Measurements from ENCODE around the gene MYOZ3.

The MYOZ3 gene

DNA sequence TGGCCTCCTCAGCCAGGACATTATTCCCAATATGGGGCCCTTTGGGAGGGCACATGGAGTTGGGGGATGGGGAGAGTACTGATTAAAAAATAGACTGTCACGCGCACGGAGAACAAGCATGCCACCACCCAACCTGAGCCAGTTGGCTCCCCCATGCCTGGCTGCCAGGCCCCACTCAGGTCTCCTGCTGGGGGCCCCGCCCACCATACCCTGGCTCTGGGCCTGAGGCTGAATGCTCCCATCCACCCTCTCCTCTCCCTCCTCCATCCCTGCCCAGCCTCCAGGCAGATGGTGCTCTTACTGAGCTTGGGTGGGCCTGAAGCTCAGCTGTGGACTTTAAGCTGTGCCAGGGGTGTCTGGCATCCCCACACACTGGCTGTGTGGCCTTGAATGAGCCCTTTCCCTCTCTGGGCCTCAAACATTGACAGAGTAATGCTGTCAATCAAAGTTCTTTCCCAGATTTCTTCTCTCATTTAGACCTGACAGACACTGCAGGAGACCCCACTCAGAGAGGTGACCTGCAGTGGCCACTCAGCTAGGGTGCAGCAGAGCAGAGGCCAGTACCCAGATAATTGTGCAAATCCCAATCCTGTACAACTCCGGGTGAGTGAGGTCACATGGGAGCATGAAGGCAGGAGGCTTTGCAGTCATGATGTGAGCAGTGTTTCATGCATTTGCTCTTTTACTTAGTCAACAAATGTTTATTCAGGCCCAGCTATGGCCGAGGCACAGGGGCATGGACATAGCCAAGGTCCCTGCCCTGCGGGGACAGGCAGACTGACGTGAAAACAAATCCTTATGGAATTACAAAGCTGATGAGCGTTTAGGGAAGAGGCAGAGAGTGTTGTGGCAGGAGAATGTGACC, 30.4 kb upstream of the MYOZ3 start:
- no peaks in the 10 kb centered on the region for H3K4me1 ChIP-seq (ENCODE audit: insufficient read depth, low read length)
- H2AFZ ChIP-seq (ENCODE audit: low read depth, low read length), result no peak overlapping the region

DNA sequence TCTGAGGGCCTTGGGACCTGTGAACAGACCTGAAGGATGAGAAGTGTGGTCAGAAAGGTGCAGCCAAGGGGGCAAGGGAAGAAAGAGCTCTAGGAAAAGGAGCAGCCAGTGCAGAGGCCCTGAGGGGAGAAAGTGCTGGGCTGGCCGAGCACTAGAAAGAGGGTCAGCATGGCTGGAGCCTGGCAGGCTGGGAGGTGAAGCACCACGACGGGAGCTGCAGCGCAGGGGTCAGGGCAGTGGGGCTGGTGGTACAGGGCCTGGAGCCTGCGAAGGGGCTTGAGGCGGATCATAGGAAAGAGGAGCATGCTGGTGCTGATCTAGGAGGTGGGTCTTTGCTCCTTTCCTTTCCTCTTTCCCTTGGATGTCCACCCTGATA, 29.7 kb upstream of the MYOZ3 start:
- Histone ChIP-seq H3K4me2 (ENCODE audit: insufficient read depth, low read length) (no peak overlapping the region), H2AFZ (ENCODE audit: low read depth, low read length) (no peak overlapping the region), H4K20me1 (ENCODE audit: insufficient read depth, low read length) (peaks cover 2% of the 10 kb centered on the region; the same call in 1 of the 2 replicates), H3K9ac (ENCODE audit: low read depth, low read length) (no peak overlapping the region), H3K27me3 (ENCODE audit: insufficient read depth, low read length, poor library complexity) (no peaks in the 10 kb centered on the region), H3K36me3 (ENCODE audit: insufficient read depth, low read length) (no peaks in the 10 kb centered on the region), H3K4me3 (ENCODE audit: low read depth in 1 of 2, low read length in 2 of 2) (no peak overlapping the region), H3K27ac (ENCODE audit: low read length) (no peak overlapping the region), H3K4me1 (ENCODE audit: insufficient read depth, low read length) (no peaks in the 10 kb centered on the region), H3K9me3 (ENCODE audit: insufficient read depth, low read length, severe bottlenecking) (no peaks in the 10 kb centered on the region), H3K79me2 (ENCODE audit: insufficient read depth, low read length) (no peaks in the 10 kb centered on the region)
- TF ChIP-seq EZH2 (IDR thresholded peaks at IDR 0.05; ENCODE audit: borderline replicate concordance, low read depth, low read length, severe bottlenecking), result no peak
- TF ChIP-seq, protein P1, sequence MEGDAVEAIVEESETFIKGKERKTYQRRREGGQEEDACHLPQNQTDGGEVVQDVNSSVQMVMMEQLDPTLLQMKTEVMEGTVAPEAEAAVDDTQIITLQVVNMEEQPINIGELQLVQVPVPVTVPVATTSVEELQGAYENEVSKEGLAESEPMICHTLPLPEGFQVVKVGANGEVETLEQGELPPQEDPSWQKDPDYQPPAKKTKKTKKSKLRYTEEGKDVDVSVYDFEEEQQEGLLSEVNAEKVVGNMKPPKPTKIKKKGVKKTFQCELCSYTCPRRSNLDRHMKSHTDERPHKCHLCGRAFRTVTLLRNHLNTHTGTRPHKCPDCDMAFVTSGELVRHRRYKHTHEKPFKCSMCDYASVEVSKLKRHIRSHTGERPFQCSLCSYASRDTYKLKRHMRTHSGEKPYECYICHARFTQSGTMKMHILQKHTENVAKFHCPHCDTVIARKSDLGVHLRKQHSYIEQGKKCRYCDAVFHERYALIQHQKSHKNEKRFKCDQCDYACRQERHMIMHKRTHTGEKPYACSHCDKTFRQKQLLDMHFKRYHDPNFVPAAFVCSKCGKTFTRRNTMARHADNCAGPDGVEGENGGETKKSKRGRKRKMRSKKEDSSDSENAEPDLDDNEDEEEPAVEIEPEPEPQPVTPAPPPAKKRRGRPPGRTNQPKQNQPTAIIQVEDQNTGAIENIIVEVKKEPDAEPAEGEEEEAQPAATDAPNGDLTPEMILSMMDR (IDR thresholded peaks at IDR 0.05; ENCODE audit: borderline replicate concordance, extremely low read depth, low read length, poor library complexity, severe bottlenecking), result no peak
- ATAC-seq (ENCODE audit: insufficient read depth, low read depth), result no peak
- no peak for DNase-seq

More for the DNA sequence above, 30.4 kb upstream of the MYOZ3 start:
- H3K27me3 ChIP-seq (ENCODE audit: insufficient read depth, low read length, poor library complexity), result no peaks in the 10 kb centered on the region
- DNase-seq (no peak), ATAC-seq (ENCODE audit: insufficient read depth, low read depth) (no peak)
- no peak overlapping the region for H3K9ac ChIP-seq (ENCODE audit: low read depth, low read length)
- H3K9me3 ChIP-seq (ENCODE audit: insufficient read depth, low read length, severe bottlenecking), result no peaks in the 10 kb centered on the region
- H4K20me1 ChIP-seq (ENCODE audit: insufficient read depth, low read length), result peaks cover 1% of the 10 kb centered on the region; the same call in 1 of the 2 replicates
- TF ChIP-seq EZH2 (IDR thresholded peaks at IDR 0.05; ENCODE audit: borderline replicate concordance, low read depth, low read length, severe bottlenecking), result no peak
- TF ChIP-seq, protein P1 (IDR thresholded peaks at IDR 0.05; ENCODE audit: borderline replicate concordance, extremely low read depth, low read length, poor library complexity, severe bottlenecking), result no peak
- H3K79me2 ChIP-seq (ENCODE audit: insufficient read depth, low read length), result no peaks in the 10 kb centered on the region
- no peak overlapping the region for H3K4me3 ChIP-seq (ENCODE audit: low read depth in 1 of 2, low read length in 2 of 2)
- H3K36me3 ChIP-seq (ENCODE audit: insufficient read depth, low read length), result no peaks in the 10 kb centered on the region
- no peak overlapping the region for H3K27ac ChIP-seq (ENCODE audit: low read length)
- no peak overlapping the region for H3K4me2 ChIP-seq (ENCODE audit: insufficient read depth, low read length)

DNA sequence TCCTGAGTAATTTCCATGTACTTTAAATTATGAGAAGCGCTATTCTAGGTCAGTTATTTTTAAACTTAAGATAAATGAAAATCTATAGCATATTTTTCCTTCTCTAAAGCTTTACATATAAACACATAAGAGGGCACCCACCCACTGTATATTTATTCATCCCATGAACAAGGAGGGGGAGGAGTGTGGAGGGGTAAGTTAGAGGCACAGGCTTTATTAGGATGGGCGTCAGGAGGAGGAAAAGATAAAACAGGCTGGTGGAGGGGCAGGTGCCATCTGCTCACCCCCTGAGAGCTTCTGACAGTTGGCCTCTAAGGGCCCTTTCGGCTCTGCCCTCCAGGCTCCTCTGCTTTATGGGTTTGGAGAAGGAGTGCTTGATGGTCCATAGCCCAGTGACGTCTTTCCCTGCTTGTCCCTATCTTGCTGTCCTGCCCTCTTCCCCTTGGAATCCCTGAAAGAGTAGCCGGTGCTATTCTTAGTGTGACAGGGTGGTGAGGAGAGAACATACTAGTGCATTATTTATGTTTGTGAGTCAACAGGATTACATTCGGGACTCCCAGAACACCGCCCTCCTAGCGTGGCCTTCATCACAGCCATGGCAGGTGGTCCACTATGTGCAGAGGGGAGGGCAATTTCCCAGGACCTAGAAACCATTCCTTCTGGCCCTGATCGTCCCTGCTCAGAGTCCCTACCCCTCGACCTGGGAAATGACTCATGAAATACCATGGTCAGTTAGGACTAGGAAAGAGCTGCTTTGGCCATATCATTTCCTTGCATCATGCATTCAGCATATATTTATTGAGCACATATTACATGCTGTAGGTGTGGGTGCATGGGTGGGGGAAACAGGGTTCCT, 28.5 kb upstream of the MYOZ3 start:
- H3K4me3 ChIP-seq (ENCODE audit: low read depth in 1 of 2, low read length in 2 of 2), result no peak overlapping the region
- H3K4me2 ChIP-seq (ENCODE audit: insufficient read depth, low read length), result no peak overlapping the region
- ATAC-seq (ENCODE audit: insufficient read depth, low read depth) (no peak), DNase-seq (no peak)
- no peaks in the 10 kb centered on the region for H3K27me3 ChIP-seq (ENCODE audit: insufficient read depth, low read length, poor library complexity)
- no peak overlapping the region for H3K27ac ChIP-seq (ENCODE audit: low read length)
- no peaks in the 10 kb centered on the region for H3K9me3 ChIP-seq (ENCODE audit: insufficient read depth, low read length, severe bottlenecking)
- peaks cover 2% of the 10 kb centered on the region; the same call in 1 of the 2 replicates for H4K20me1 ChIP-seq (ENCODE audit: insufficient read depth, low read length)
- no peaks in the 10 kb centered on the region for H3K36me3 ChIP-seq (ENCODE audit: insufficient read depth, low read length)
- no peaks in the 10 kb centered on the region for H3K79me2 ChIP-seq (ENCODE audit: insufficient read depth, low read length)
- H3K4me1 ChIP-seq (ENCODE audit: insufficient read depth, low read length), result no peaks in the 10 kb centered on the region
- H3K9ac ChIP-seq (ENCODE audit: low read depth, low read length), result no peak overlapping the region
- TF ChIP-seq EZH2 (IDR thresholded peaks at IDR 0.05; ENCODE audit: borderline replicate concordance, low read depth, low read length, severe bottlenecking), result no peak
- TF ChIP-seq, protein P1 (IDR thresholded peaks at IDR 0.05; ENCODE audit: borderline replicate concordance, extremely low read depth, low read length, poor library complexity, severe bottlenecking), result no peak
- H2AFZ ChIP-seq (ENCODE audit: low read depth, low read length), result no peak overlapping the region

Measured in DND-41 (cell line).